Common myeloid progenitor, CD34-positive (primary cell): Measurements from ENCODE around the gene DIAPH3. TPM values are rescaled to one million over a fixed set of nuclear protein-coding genes. Genes with fewer than 3 reads are reported as not detected.
"Not testable (repeated sequence)": the region's sequence is repeated elsewhere in the genome, so short reads cannot be mapped to it uniquely, and the experiment has no call there.

Experiments used
- CTCF ChIA-PET: fragments of 350-600 bp; sonication (Branson Sonifier 250); formaldehyde crosslinking; loops from one replicate; lab custom pipeline; 2021; ENCODE audit warnings: antibody characterized with exemption; lab: Charles Lee
- POLR2A ChIA-PET: fragments of 350-600 bp; sonication (Branson Sonifier 250); formaldehyde crosslinking; loops from one replicate; lab custom pipeline; 2021; ENCODE audit warnings: antibody characterized with exemption; lab: Charles Lee
- DNase-seq, 3 donors: peaks; one replicate each; pipeline versions ENCODE4 v3.0.0 to v3.0.0-alpha.2; 2013
- H3K27ac ChIP-seq, 2 experiments: 1 replicate in 1 of 2; 2 replicates in 1 of 2; pipeline ENCODE4 v1.7.0; 2013; ENCODE audit warnings: inconsistent platforms in 2 of 2, low read length in 2 of 2, mild to moderate bottlenecking in 2 of 2, low read depth in 1 of 2, moderate library complexity in 1 of 2; ENCODE audit not compliant: severe bottlenecking in 2 of 2, insufficient read depth in 1 of 2, poor library complexity in 1 of 2
- H3K27me3 ChIP-seq, 5 experiments: replicated peaks in 2 of 5; 1 replicate in 3 of 5; 2 replicates in 2 of 5; pipeline versions ENCODE4 v1.6.1 to v1.7.0; 2013; ENCODE audit warnings: low read length in 4 of 5, mild to moderate bottlenecking in 2 of 5, moderate library complexity in 2 of 5, inconsistent platforms in 1 of 5; ENCODE audit not compliant: insufficient read depth in 5 of 5, control insufficient read depth in 4 of 5
- H3K36me3 ChIP-seq, 4 experiments: 1 replicate in 2 of 4; 2 replicates in 2 of 4; pipeline versions ENCODE4 v1.6.1 to v1.7.0; 2013; ENCODE audit warnings: low read length in 3 of 4, control low read depth in 1 of 4, mild to moderate bottlenecking in 1 of 4; ENCODE audit not compliant: control insufficient read depth in 4 of 4, insufficient read depth in 4 of 4
- H3K4me1 ChIP-seq, 4 experiments: 1 replicate in 3 of 4; 2 replicates in 1 of 4; pipeline versions ENCODE4 v1.6.1 to v1.7.1; 2013; ENCODE audit warnings: low read length in 3 of 4, mild to moderate bottlenecking in 3 of 4, control low read depth in 1 of 4, inconsistent platforms in 1 of 4, moderate library complexity in 1 of 4; ENCODE audit not compliant: control insufficient read depth in 4 of 4, insufficient read depth in 4 of 4; ENCODE audit errors: control extremely low read depth in 1 of 4
- H3K4me3 ChIP-seq, 7 experiments: 1 replicate in 4 of 7; 2 replicates in 3 of 7; pipeline versions ENCODE4 v1.5.1 to v1.7.0; 2013; ENCODE audit warnings: mild to moderate bottlenecking in 7 of 7, low read length in 6 of 7, moderate library complexity in 6 of 7, inconsistent platforms in 2 of 7, low read depth in 2 of 7, control low read depth in 1 of 7; ENCODE audit not compliant: insufficient read depth in 4 of 7, control insufficient read depth in 1 of 7; ENCODE audit errors: extremely low read depth in 1 of 7
- H3K9me3 ChIP-seq, 5 experiments: 1 replicate in 4 of 5; 2 replicates in 1 of 5; pipeline versions ENCODE4 v1.6.1 to v1.7.1; 2013; ENCODE audit warnings: low read length in 4 of 5, mild to moderate bottlenecking in 2 of 5, inconsistent platforms in 1 of 5, low read depth in 1 of 5, moderate library complexity in 1 of 5; ENCODE audit not compliant: control insufficient read depth in 4 of 5, insufficient read depth in 2 of 5; ENCODE audit errors: control extremely low read depth in 1 of 5
- WGBS: methylation state at CpG from one replicate; pipeline ENCODE4 v1.1.5; 2013; ENCODE audit not compliant: insufficient coverage; 5-methylcytosine and 5-hydroxymethylcytosine counted together
- polyA plus RNA-seq: library from polyadenylated mRNA; unstranded; fragments of 120-200 nt; gene quantifications from one replicate; pipeline ENCODE4 v1.2.1, GENCODE V29; 2013

DIAPH3 gene
- 1.3 TPM for polyA plus RNA-seq

- Histone ChIP-seq H3K4me1 (peaks cover 8 to 20% (median 16%) of the 10 kb centered on the region in 4 experiments), H3K27me3 (no peaks in the 10 kb centered on the region), H3K36me3 (peaks cover 0 to 7% (median 2%) of the 10 kb centered on the region in 4 experiments), H3K4me3 (peak within 1 kb of the TSS; percentile 84 to 97 (median 93)), H3K27ac (peak within 1 kb of the TSS; percentile 81 to 90), H3K9me3 (no peaks in the 10 kb centered on the region)
- DNase-seq: peak; percentile 89 to 96 (median 94)
- WGBS: under 1% methylated on average over 53 of the region's 54 CpGs
- CTCF ChIA-PET: no interaction called here
- POLR2A ChIA-PET: no interaction called here
Measured at GRCh38 chr13:60163478-60164233, at the start of gene DIAPH3. TSS of gene DIAPH3 (minus strand) at chr13:60163928. CDS start at chr13:60163766, 162 bp downstream.

- peaks cover 0 to 4% (median 0%) of the 10 kb centered on the region in 5 experiments for H3K27me3 ChIP-seq
- no peak for DNase-seq
- whole genome bisulfite sequencing: no CpG with 5 or more reads among the region's 1 CpG
- no peaks in the 10 kb centered on the region for H3K9me3 ChIP-seq
- H3K27ac ChIP-seq: no peak overlapping the region
- H3K36me3 ChIP-seq: no peaks in the 10 kb centered on the region
- no peaks in the 10 kb centered on the region for H3K4me1 ChIP-seq
- ChIA-PET CTCF (interaction anchor here (0.8 kb wide), 1 partner anchor 12 kb away, joined by 3 read pairs; no protein-coding TSS in a partner anchor), POLR2A (no interaction called here)
- H3K4me3 ChIP-seq: no peak overlapping the region
Measured at GRCh38 chr13:60213236-60213744, 49.6 kb upstream of the DIAPH3 start.

- ChIA-PET POLR2A (no interaction called here), CTCF (no interaction called here)
- 100% methylated on average over 1 of the region's 2 CpGs for WGBS
Measured at GRCh38 chr13:60211548-60211947, 47.8 kb upstream of the DIAPH3 start.

GRCh38 chr13:60210510-60211330 is 47.0 kb upstream of the DIAPH3 start:
- H3K4me1 ChIP-seq: no peaks in the 10 kb centered on the region
- POLR2A ChIA-PET: no interaction called here
- no peak overlapping the region for H3K4me3 ChIP-seq
- H3K36me3 ChIP-seq: no peaks in the 10 kb centered on the region
- peaks cover 0 to 4% (median 0%) of the 10 kb centered on the region in 5 experiments for H3K27me3 ChIP-seq
- H3K9me3 ChIP-seq: no peaks in the 10 kb centered on the region
- WGBS: no CpG with 5 or more reads among the region's 4 CpGs
- CTCF ChIA-PET: no interaction called here
- H3K27ac ChIP-seq: no peak overlapping the region
- DNase-seq: no peak

More at GRCh38 chr13:60211548-60211947, 47.8 kb upstream of the DIAPH3 start:
- H3K4me1 ChIP-seq: no peaks in the 10 kb centered on the region
- no peak overlapping the region for H3K4me3 ChIP-seq
- no peak overlapping the region for H3K27ac ChIP-seq
- no peaks in the 10 kb centered on the region for H3K9me3 ChIP-seq
- no peak for DNase-seq
- no peaks in the 10 kb centered on the region for H3K36me3 ChIP-seq
- H3K27me3 ChIP-seq: peaks cover 0 to 4% (median 0%) of the 10 kb centered on the region in 5 experiments

GRCh38 chr13:60205499-60205898 is 41.8 kb upstream of the DIAPH3 start:
- WGBS: 81% methylated on average over 6 of the region's 10 CpGs
- POLR2A ChIA-PET: not testable (repeated sequence)

GRCh38 chr13:60201286-60201685 is 37.6 kb upstream of the DIAPH3 start:
- POLR2A ChIA-PET: no interaction called here
- no peaks in the 10 kb centered on the region for H3K9me3 ChIP-seq
- no peak for DNase-seq
- H3K27ac ChIP-seq: no peak overlapping the region
- no peaks in the 10 kb centered on the region for H3K27me3 ChIP-seq
- H3K36me3 ChIP-seq: no peaks in the 10 kb centered on the region
- H3K4me3 ChIP-seq: no peak overlapping the region
- CTCF ChIA-PET: no interaction called here
- H3K4me1 ChIP-seq: no peaks in the 10 kb centered on the region

More at GRCh38 chr13:60205499-60205898, 41.8 kb upstream of the DIAPH3 start:
- H3K36me3 ChIP-seq, H3K27ac ChIP-seq, H3K27me3 ChIP-seq, H3K9me3 ChIP-seq, H3K4me1 ChIP-seq, H3K4me3 ChIP-seq, CTCF ChIA-PET, DNase-seq: not testable (repeated sequence)

GRCh38 chr13:60195893-60196292 is 32.2 kb upstream of the DIAPH3 start:
- POLR2A ChIA-PET, DNase-seq: not testable (repeated sequence)
- WGBS: no CpG with 5 or more reads among the region's 2 CpGs

More at GRCh38 chr13:60195893-60196292, 32.2 kb upstream of the DIAPH3 start:
- H3K4me1 ChIP-seq, H3K36me3 ChIP-seq, H3K27me3 ChIP-seq, H3K27ac ChIP-seq, CTCF ChIA-PET, H3K9me3 ChIP-seq, H3K4me3 ChIP-seq: not testable (repeated sequence)
